Stimulated activated CD4-positive, alpha-beta T cell treated with anti-CD3 and anti-CD28 coated beads, TNF-alpha, amount 100 ng/mL, for 48 hours (primary cell): ENCODE results near the gene GTF2E1.
"Not testable (repeated sequence)": the region's sequence is repeated elsewhere in the genome, so short reads cannot be mapped to it uniquely, and the experiment has no call there.

Experiments used
- DNase-seq, 3 donors: peaks; one replicate each; pipeline ENCODE4 v3.0.0-alpha.2; 2020; ENCODE audit warnings: low read depth in 3 of 3

Gene GTF2E1

GRCh38 chr3:120742198-120742848, at the start of gene GTF2E1, which contains the start of gene RABL3:
GTF2E1 (plus strand) TSS chr3:120742744; CDS start chr3:120750553, 7,809 bp downstream.
RABL3 (minus strand) TSS chr3:120742516; CDS start chr3:120742507, 9 bp downstream.
- DNase-seq = peak; percentile 86 to 92 (median 86)

- DNase-seq = no peak
Measured at GRCh38 chr3:120693439-120694171, 48.9 kb upstream of the GTF2E1 start.

GRCh38 chr3:120699333-120699732, 43.2 kb upstream of the GTF2E1 start:
- no peak for DNase-seq

- DNase-seq = no peak
Measured at GRCh38 chr3:120705884-120706582, 36.5 kb upstream of the GTF2E1 start.

- no peak for DNase-seq
Measured at GRCh38 chr3:120706950-120707349, 35.6 kb upstream of the GTF2E1 start.

- no peak for DNase-seq
Measured at GRCh38 chr3:120708408-120708807, 34.1 kb upstream of the GTF2E1 start.

- no peak for DNase-seq
Measured at GRCh38 chr3:120710369-120710768, 32.2 kb upstream of the GTF2E1 start.

GRCh38 chr3:120713262-120713661, 29.3 kb upstream of the GTF2E1 start:
- DNase-seq = no peak

GRCh38 chr3:120719167-120719834, 23.2 kb upstream of the GTF2E1 start:
- peak in 2 of 3 donors; percentile 20 for DNase-seq

- DNase-seq = no peak
Measured at GRCh38 chr3:120726791-120727190, 15.8 kb upstream of the GTF2E1 start.

- no peak for DNase-seq
Measured at GRCh38 chr3:120730576-120731542, 11.7 kb upstream of the GTF2E1 start.

GRCh38 chr3:120738006-120738405, 4.5 kb upstream of the GTF2E1 start:
- not testable (repeated sequence) for DNase-seq

GRCh38 chr3:120741320-120741719, 1.2 kb upstream of the GTF2E1 start:
- DNase-seq = no peak

- DNase-seq = no peak
Measured at GRCh38 chr3:120741837-120742197, 727 bp upstream of the GTF2E1 start.

GRCh38 chr3:120742849-120743365, 363 bp downstream of the GTF2E1 start:
- peak in 1 of 3 donors; percentile 6 for DNase-seq

GRCh38 chr3:120743556-120744195, 1.1 kb downstream of the GTF2E1 start:
- no peak for DNase-seq

- DNase-seq = no peak
Measured at GRCh38 chr3:120745466-120745865, 2.9 kb downstream of the GTF2E1 start.

- DNase-seq = no peak
Measured at GRCh38 chr3:120749843-120750242, 7.3 kb downstream of the GTF2E1 start.

- DNase-seq = no peak
Measured at GRCh38 chr3:120752230-120752629, 9.7 kb downstream of the GTF2E1 start.

- no peak for DNase-seq
Measured at GRCh38 chr3:120752865-120753264, 10.3 kb downstream of the GTF2E1 start.
